Ishikawa (cell line): ENCODE data around the gene MPV17.

ENCODE experiments used
- EGR1 ChIP-seq: IDR thresholded peaks from 2 replicates; pipeline ENCODE4 v1.6.1; 2012
- EP300 ChIP-seq: IDR thresholded peaks from 2 replicates; pipeline ENCODE4 v1.6.1; 2012; ENCODE audit warnings: borderline replicate concordance
- MAX ChIP-seq: IDR thresholded peaks from 2 replicates; pipeline ENCODE4 v1.6.1; 2012
- NFIC ChIP-seq: IDR thresholded peaks from 2 replicates; pipeline ENCODE4 v1.6.1; 2012
- REST ChIP-seq: IDR thresholded peaks from 2 replicates; pipeline ENCODE4 v1.6.1; 2012; ENCODE audit warnings: low read depth, mild to moderate bottlenecking
- TCF12 ChIP-seq: IDR thresholded peaks from 2 replicates; pipeline ENCODE4 v1.6.1; 2012; ENCODE audit warnings: low read depth
- YY1 ChIP-seq: IDR thresholded peaks from 2 replicates; pipeline ENCODE4 v1.6.1; 2012; ENCODE audit warnings: low read depth

- TF ChIP-seq NFIC, result no peak
- TF ChIP-seq MAX, result no peak
- no peak for TF ChIP-seq REST
- no peak for TF ChIP-seq EP300
- no peak for TF ChIP-seq YY1
- TF ChIP-seq TCF12, result no peak
- no peak for TF ChIP-seq EGR1
These were observed 564 bp downstream of the MPV17 start for GRCh38 chr2:27322301-27322765.
